Body of pancreas (tissue), 4 donors: ENCODE results near the gene HDAC11.

Experiments used
- CTCF ChIP-seq, 7 experiments: fragments of 450-650 bp in 4 of 7; fragments of 200-600 bp in 3 of 7; sonication (generic) in 3 of 7; IDR thresholded peaks; one replicate each; pipeline ENCODE4 v1.5.1; 2016 to 2019; ENCODE audit warnings: antibody characterized with exemption in 7 of 7
- POLR2A ChIP-seq, 3 donors: fragments of 450-650 bp; IDR thresholded peaks; one replicate each; pipeline ENCODE4 v1.6.1; 2016; ENCODE audit warnings: antibody characterized with exemption in 3 of 3, mild to moderate bottlenecking in 2 of 3

- TF ChIP-seq POLR2A (IDR thresholded peaks at IDR 0.05), result no peak
- TF ChIP-seq CTCF (IDR thresholded peaks at IDR 0.05), result no peak
Observed at GRCh38 chr3:13491206-13491974, 11.3 kb downstream of the HDAC11 start.
